Ascending aorta (tissue), 2 donors: Measurements from ENCODE around the gene C6orf58. TPM values are rescaled to one million over a fixed set of nuclear protein-coding genes. Genes with fewer than 3 reads are reported as not detected.
A peak's percentile ranks its signal among the peaks of the same experiment; 100 is the strongest.

Source experiments
- DNase-seq, 2 donors: peaks; one replicate each; pipeline ENCODE4 v3.0.0-alpha.2; 2019; ENCODE audit warnings: low spot score in 2 of 2
- H3K27ac ChIP-seq, 2 donors: fragments of 200-600 bp; sonication (generic); one replicate each; pipeline ENCODE4 v1.5.1; 2016 to 2017; ENCODE audit warnings: mild to moderate bottlenecking in 1 of 2
- H3K27me3 ChIP-seq: fragments of 200-600 bp; sonication (generic); one replicate; pipeline ENCODE4 v1.5.1; 2017
- H3K36me3 ChIP-seq, 2 donors: fragments of 200-600 bp; sonication (generic); one replicate each; pipeline ENCODE4 v1.5.1; 2016
- H3K4me1 ChIP-seq, 2 donors: fragments of 200-600 bp; sonication (generic); one replicate each; pipeline ENCODE4 v1.5.1; 2016 to 2017; ENCODE audit warnings: mild to moderate bottlenecking in 1 of 2
- H3K4me3 ChIP-seq, 2 donors: fragments of 200-600 bp; sonication (generic); one replicate each; pipeline ENCODE4 v1.5.1; 2016 to 2017; ENCODE audit warnings: mild to moderate bottlenecking in 1 of 2
- H3K9me3 ChIP-seq, 2 donors: fragments of 200-600 bp; sonication (generic); one replicate each; pipeline ENCODE4 v1.5.1; 2016
- CTCF ChIP-seq, 3 experiments: fragments of 200-600 bp in 2 of 3; fragments of 450-650 bp in 1 of 3; sonication (generic) in 2 of 3; IDR thresholded peaks; one replicate each; pipeline ENCODE4 v1.5.1; 2016 to 2019; ENCODE audit warnings: antibody characterized with exemption in 3 of 3, mild to moderate bottlenecking in 1 of 3, moderate library complexity in 1 of 3
- intact Hi-C: fragments of 100-400 bp; cut with DNase I; formaldehyde crosslinking; loops from one replicate; pipeline ENCODE4 v1.15.1; 2023
- total RNA-seq: library from RNA; depleted of rRNA; stranded (reverse); fragments of >200 nt; gene quantifications from one replicate; pipeline ENCODE4 v1.1.0, GENCODE V29; 2016

C6orf58 gene
- total RNA-seq: not detected

- intact Hi-C loops: no loop called here
- DNase-seq: no peak
- H3K4me3 ChIP-seq: no peak within 1 kb of the TSS
Measured at GRCh38 chr6:127576874-127577273, at the start of gene C6orf58. Gene C6orf58 (plus strand): TSS chr6:127577174. CDS start chr6:127577186, 12 bp downstream.

GRCh38 chr6:127533011-127533410, 44.0 kb upstream of the C6orf58 start:
- no peaks in the 10 kb centered on the region for H3K27me3 ChIP-seq
- H3K4me1 ChIP-seq: no peaks in the 10 kb centered on the region
- intact Hi-C loops: no loop called here

More at GRCh38 chr6:127576874-127577273, at the start of gene C6orf58:
- H3K27ac ChIP-seq: no peak within 1 kb of the TSS
- no peaks in the 10 kb centered on the region for H3K27me3 ChIP-seq
- H3K9me3 ChIP-seq: no peaks in the 10 kb centered on the region
- H3K36me3 ChIP-seq: no peaks in the 10 kb centered on the region
- no peak for TF ChIP-seq CTCF (IDR thresholded peaks at IDR 0.05)
- no peaks in the 10 kb centered on the region for H3K4me1 ChIP-seq

GRCh38 chr6:127533736-127534135, 43.2 kb upstream of the C6orf58 start:
- DNase-seq: no peak
- H3K36me3 ChIP-seq: no peaks in the 10 kb centered on the region
- intact Hi-C loops: no loop called here
- H3K27me3 ChIP-seq: no peaks in the 10 kb centered on the region
- no peak overlapping the region for H3K27ac ChIP-seq
- H3K4me1 ChIP-seq: no peaks in the 10 kb centered on the region
- H3K9me3 ChIP-seq: no peaks in the 10 kb centered on the region
- TF ChIP-seq CTCF (IDR thresholded peaks at IDR 0.05): no peak
- no peak overlapping the region for H3K4me3 ChIP-seq

More at GRCh38 chr6:127533011-127533410, 44.0 kb upstream of the C6orf58 start:
- Histone ChIP-seq H3K27ac (no peak overlapping the region), H3K4me3 (no peak overlapping the region), H3K36me3 (no peaks in the 10 kb centered on the region), H3K9me3 (no peaks in the 10 kb centered on the region)
- no peak for TF ChIP-seq CTCF (IDR thresholded peaks at IDR 0.05)
- DNase-seq: no peak

- intact Hi-C loops: loop anchor here (2.0 kb wide), 2 partner anchors 74 to 236 kb away; no protein-coding TSS in a partner anchor
- no peak overlapping the region for H3K27ac ChIP-seq
- TF ChIP-seq CTCF (IDR thresholded peaks at IDR 0.05): no peak
- no peaks in the 10 kb centered on the region for H3K36me3 ChIP-seq
- no peaks in the 10 kb centered on the region for H3K4me1 ChIP-seq
- no peak for DNase-seq
- no peaks in the 10 kb centered on the region for H3K9me3 ChIP-seq
- H3K27me3 ChIP-seq: no peaks in the 10 kb centered on the region
- no peak overlapping the region for H3K4me3 ChIP-seq
Measured at GRCh38 chr6:127538750-127539264, 38.2 kb upstream of the C6orf58 start.

GRCh38 chr6:127539272-127539671, 37.7 kb upstream of the C6orf58 start:
- no peak for DNase-seq
- intact Hi-C loops: loop anchor here (2.0 kb wide), 2 partner anchors 74 to 236 kb away; no protein-coding TSS in a partner anchor
- Histone ChIP-seq H3K4me3 (no peak overlapping the region), H3K27me3 (no peaks in the 10 kb centered on the region), H3K9me3 (no peaks in the 10 kb centered on the region), H3K27ac (no peak overlapping the region), H3K36me3 (no peaks in the 10 kb centered on the region), H3K4me1 (no peaks in the 10 kb centered on the region)
- TF ChIP-seq CTCF (IDR thresholded peaks at IDR 0.05): peak in 2 of 3 experiments; percentile 33 to 60

GRCh38 chr6:127547215-127547614, 29.8 kb upstream of the C6orf58 start:
- no peak for DNase-seq
- no peaks in the 10 kb centered on the region for H3K9me3 ChIP-seq
- no peaks in the 10 kb centered on the region for H3K27me3 ChIP-seq
- no peaks in the 10 kb centered on the region for H3K36me3 ChIP-seq
- no peak for TF ChIP-seq CTCF (IDR thresholded peaks at IDR 0.05)
- no peak overlapping the region for H3K4me3 ChIP-seq
- intact Hi-C loops: no loop called here
- no peak overlapping the region for H3K27ac ChIP-seq
- peaks cover 0 to 3% of the 10 kb centered on the region in 2 donors for H3K4me1 ChIP-seq
